Left ventricle myocardium inferior (tissue), 1 donor: ENCODE results near the gene IL1A. TPM values are rescaled to one million over a fixed set of nuclear protein-coding genes. Genes with fewer than 3 reads are reported as not detected.
"Not testable (repeated sequence)": the region's sequence is repeated elsewhere in the genome, so short reads cannot be mapped to it uniquely, and the experiment has no call there.

Experiments used
- DNase-seq: peaks from one replicate; pipeline ENCODE4 v3.0.0-alpha.2; 2020
- H3K27ac ChIP-seq: fragments of 200-600 bp; replicated peaks from 2 replicates; pipeline ENCODE4 v1.8.0; 2021
- H3K27me3 ChIP-seq: fragments of 200-600 bp; 2 replicates; pipeline ENCODE4 v1.8.0; 2021; ENCODE audit warnings: low read depth
- H3K36me3 ChIP-seq: fragments of 200-600 bp; 2 replicates; pipeline ENCODE4 v1.8.0; 2021
- H3K4me1 ChIP-seq: fragments of 200-600 bp; 2 replicates; pipeline ENCODE4 v1.8.0; 2021
- H3K4me3 ChIP-seq: fragments of 200-600 bp; 2 replicates; pipeline ENCODE4 v1.8.0; 2021; ENCODE audit warnings: mild to moderate bottlenecking, moderate library complexity
- H3K9me3 ChIP-seq: fragments of 200-600 bp; replicated peaks from 2 replicates; pipeline ENCODE4 v1.8.0; 2021
- intact Hi-C: fragments of 100-400 bp; cut with micrococcal nuclease; formaldehyde crosslinking; loops from one replicate; pipeline ENCODE4 v1.11.0; 2022
- long read RNA-seq: library from polyadenylated mRNA; unstranded; transcript quantifications from one replicate; pipeline ENCODE4 v2.0.0, GENCODE V29; 2021
- total RNA-seq: library from RNA; stranded (reverse); fragmentation: NEBNext Ultra II Directional; extraction: Animal tissue kit (Norgen Biotek cat#: 25700); gene quantifications from one replicate; pipeline ENCODE4 v1.2.1, GENCODE V29; 2021
- TF ChIP-seq, protein P1 (sequence below): fragments of 200-600 bp; IDR thresholded peaks from 2 replicates; pipeline ENCODE4 v1.8.0; 2021; ENCODE audit warnings: antibody characterized with exemption, mild to moderate bottlenecking, borderline replicate concordance
- donor health status: DM: no; HTN: yes; CAD: no; lungs with severe emphysema.

Gene IL1A, protein sequence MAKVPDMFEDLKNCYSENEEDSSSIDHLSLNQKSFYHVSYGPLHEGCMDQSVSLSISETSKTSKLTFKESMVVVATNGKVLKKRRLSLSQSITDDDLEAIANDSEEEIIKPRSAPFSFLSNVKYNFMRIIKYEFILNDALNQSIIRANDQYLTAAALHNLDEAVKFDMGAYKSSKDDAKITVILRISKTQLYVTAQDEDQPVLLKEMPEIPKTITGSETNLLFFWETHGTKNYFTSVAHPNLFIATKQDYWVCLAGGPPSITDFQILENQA
- not detected for total RNA-seq
- long read RNA-seq = 0 reads

DNA sequence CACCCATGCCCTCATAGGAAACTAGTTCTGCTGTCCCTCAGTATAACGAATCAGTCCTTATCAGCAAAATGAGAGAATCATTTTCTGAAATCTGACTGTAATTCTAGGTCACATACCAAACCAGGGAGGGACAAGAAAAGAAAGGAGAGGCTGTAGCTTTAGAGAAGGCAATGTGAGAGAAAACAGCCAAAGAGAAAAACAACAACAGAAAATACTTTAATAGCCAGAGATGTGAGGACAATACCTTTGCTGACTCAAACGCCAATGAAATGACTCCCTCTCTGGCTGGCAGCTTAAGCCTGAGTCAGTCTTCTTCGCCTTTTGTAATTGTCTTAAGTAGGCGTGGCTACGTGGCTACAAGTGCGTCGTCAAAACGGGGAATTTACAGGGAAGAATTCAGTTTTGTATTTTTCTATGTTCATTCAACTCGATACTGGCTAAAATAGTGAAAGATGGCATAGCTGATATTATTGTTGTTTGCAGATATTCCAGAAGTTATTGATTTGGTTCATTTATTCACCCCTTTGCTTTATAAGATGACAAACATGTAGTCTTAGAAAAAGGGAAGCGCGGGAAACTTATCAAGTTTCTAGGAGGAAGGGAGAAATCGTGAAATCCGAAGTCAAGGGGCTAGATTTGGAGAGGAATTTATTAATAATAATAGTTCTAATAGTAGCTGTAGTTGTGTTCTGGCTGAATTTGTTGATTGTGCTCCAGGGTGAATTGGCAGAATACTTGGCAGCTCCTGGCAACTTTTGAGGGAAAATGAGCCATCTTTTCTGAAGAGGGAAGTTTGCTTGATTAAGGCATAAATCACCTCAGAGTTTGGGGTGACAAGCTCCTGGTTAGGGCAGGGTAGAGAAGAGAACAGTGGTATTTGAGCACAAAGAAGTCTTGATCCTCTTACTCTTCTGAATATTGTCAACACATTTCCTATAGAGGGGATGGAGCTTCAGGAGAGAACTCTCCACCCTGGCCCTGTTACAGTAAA is at the start of gene IL1A:
IL1A (minus strand) TSS at position 295 of the 991 bp plus-strand sequence. CDS start 723 bp downstream, outside the sequence.
- intact Hi-C loops = no loop called here
- Histone ChIP-seq H3K27ac (no peak within 1 kb of the TSS), H3K27me3 (no peaks in the 10 kb centered on the region), H3K36me3 (no peaks in the 10 kb centered on the region), H3K4me1 (peaks cover 8% of the 10 kb centered on the region), H3K4me3 (no peak within 1 kb of the TSS), H3K9me3 (no peaks in the 10 kb centered on the region)
- TF ChIP-seq, protein P1, sequence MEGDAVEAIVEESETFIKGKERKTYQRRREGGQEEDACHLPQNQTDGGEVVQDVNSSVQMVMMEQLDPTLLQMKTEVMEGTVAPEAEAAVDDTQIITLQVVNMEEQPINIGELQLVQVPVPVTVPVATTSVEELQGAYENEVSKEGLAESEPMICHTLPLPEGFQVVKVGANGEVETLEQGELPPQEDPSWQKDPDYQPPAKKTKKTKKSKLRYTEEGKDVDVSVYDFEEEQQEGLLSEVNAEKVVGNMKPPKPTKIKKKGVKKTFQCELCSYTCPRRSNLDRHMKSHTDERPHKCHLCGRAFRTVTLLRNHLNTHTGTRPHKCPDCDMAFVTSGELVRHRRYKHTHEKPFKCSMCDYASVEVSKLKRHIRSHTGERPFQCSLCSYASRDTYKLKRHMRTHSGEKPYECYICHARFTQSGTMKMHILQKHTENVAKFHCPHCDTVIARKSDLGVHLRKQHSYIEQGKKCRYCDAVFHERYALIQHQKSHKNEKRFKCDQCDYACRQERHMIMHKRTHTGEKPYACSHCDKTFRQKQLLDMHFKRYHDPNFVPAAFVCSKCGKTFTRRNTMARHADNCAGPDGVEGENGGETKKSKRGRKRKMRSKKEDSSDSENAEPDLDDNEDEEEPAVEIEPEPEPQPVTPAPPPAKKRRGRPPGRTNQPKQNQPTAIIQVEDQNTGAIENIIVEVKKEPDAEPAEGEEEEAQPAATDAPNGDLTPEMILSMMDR = no peak
- DNase-seq = no peak

DNA sequence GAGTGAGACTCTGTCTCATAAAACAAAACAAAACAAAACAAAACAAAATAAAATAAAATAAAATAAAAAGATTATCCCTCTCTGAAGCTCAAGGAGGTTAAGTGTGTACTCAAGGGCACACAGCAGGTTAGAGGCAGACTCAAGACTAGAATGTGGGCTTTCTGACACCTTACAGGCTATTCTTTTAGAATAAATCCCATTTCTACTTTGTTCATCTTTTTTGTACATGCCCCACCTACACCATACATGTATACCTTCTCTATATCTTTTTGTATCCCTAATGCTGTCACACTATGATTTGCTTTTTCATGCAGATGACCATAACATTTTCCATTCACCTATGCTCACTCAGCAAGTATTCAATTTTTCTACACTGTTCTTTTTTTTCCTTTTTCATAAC is 49.7 kb upstream of the IL1A start:
- DNase-seq = no peak
- Histone ChIP-seq H3K9me3 (no peaks in the 10 kb centered on the region), H3K27me3 (peaks cover 42% of the 10 kb centered on the region), H3K4me3 (no peak overlapping the region), H3K36me3 (no peaks in the 10 kb centered on the region), H3K27ac (no peak overlapping the region), H3K4me1 (no peaks in the 10 kb centered on the region)
- intact Hi-C loops = no loop called here
- TF ChIP-seq, protein P1 = no peak

DNA sequence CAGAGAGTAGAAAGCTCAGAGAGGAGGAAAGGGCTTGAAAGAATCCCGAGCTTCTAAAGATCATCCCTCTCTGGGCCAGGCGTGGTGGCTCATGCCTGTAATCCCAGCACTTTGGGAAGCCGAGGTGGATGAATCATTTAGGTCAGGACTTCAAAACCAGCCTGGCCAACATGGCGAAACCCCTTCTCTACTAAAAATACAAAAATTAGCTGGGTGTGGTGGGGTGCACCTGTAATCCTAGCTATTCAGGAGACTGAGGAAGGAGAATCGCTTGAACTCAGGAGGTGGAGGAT is 49.3 kb upstream of the IL1A start:
- H3K4me3 ChIP-seq, H3K36me3 ChIP-seq, intact Hi-C loops, H3K27ac ChIP-seq, H3K9me3 ChIP-seq, H3K4me1 ChIP-seq, DNase-seq: not testable (repeated sequence)
- H3K27me3 ChIP-seq = peaks cover 39% of the 10 kb centered on the region

DNA sequence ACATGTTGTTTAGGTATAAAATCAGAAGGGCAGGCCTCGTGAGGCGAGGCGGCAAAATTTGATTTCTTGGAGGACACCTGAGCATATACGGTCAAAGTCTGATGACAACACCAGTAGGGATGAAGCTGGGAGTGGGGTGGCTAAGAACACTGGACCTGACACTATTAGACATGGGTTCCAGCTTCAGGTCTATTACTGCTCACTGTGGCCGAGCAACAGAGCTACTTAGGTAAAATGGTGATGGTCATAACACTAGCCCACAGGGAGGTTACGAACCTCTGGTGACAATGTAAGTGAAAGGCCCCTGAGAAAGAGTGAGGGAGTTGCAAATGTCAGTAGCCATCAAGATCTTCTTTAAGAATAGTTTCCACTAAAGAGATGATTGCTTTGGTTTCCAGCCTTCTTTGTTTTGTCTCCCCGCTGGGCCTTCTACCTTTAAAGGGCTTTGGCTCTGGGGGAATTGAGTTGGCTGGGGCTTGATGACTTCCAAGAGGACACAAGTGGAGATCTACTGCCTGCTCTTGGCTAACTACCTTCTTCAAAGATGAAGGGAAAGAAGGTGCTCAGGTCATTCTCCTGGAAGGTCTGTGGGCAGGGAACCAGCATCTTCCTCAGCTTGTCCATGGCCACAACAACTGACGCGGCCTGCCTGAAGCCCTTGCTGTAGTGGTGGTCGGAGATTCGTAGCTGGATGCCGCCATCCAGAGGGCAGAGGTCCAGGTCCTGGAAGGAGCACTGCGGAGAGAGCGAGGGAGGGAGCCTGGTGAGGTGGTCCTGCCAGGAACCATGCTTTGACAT is 48.7 kb upstream of the IL1A start:
- no peak for DNase-seq

DNA sequence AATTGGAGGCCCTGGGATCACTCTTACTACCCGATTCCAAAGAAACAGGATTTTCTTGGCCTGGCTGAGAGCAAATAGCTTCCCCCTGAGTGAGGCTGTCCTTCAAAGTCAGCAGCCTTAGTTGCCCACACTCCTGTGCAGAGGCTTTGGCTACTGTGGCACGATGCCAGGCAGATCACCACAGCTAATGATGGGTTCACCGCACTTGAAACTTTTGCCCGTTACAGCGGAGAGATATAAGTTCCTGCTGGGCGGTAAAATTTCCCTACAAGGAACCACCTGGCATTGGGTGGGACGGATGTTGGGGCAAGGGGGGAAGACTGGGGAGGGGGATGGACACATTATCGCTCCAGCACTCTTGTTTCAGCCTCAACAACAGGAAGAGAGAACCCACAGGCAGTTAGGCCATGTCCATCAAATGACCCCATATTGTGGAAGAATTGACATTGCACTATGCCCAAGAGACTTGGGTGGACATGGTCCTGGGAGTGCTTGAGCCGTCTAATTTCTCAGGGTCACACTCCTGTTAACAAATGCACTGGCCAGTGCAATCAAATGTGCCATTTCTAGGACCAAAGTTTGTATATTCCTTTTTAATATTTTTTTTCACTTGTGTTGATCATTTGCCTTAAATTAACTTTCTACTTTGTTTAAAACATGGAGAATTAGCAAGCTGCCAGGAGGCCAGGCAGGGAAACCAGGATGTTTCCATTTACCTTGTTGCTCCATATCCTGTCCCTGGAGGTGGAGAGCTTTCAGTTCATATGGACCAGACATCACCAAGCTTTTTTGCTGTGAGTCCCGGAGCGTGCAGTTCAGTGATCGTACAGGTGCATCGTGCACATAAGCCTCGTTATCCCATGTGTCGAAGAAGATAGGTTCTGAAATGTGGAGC is 47.9 kb upstream of the IL1A start:
- intact Hi-C loops = no loop called here
- DNase-seq = no peak
- Histone ChIP-seq H3K4me3 (no peak overlapping the region), H3K27me3 (peaks cover 27% of the 10 kb centered on the region), H3K36me3 (no peaks in the 10 kb centered on the region), H3K27ac (no peak overlapping the region), H3K4me1 (no peaks in the 10 kb centered on the region), H3K9me3 (no peaks in the 10 kb centered on the region)
- TF ChIP-seq, protein P1 = no peak

More for the DNA sequence above, 48.7 kb upstream of the IL1A start:
- H3K4me3 ChIP-seq = no peak overlapping the region
- no peak overlapping the region for H3K27ac ChIP-seq
- intact Hi-C loops = no loop called here
- H3K9me3 ChIP-seq = no peaks in the 10 kb centered on the region
- no peaks in the 10 kb centered on the region for H3K4me1 ChIP-seq
- peaks cover 34% of the 10 kb centered on the region for H3K27me3 ChIP-seq
- TF ChIP-seq, protein P1 = no peak
- H3K36me3 ChIP-seq = no peaks in the 10 kb centered on the region
